DMS79 treated with DMSO at 0.1 percent for 48 hours (cell line): ENCODE data around the gene FN3KRP.

Experiments
- DNase-seq: peaks from one replicate; lab custom pipeline; 2025; lab: John Stamatoyannopoulos, UW

FN3KRP gene

GRCh38 chr17:82709676-82710498, 6.6 kb upstream of the FN3KRP start:
- DNase-seq = no peak

DNA sequence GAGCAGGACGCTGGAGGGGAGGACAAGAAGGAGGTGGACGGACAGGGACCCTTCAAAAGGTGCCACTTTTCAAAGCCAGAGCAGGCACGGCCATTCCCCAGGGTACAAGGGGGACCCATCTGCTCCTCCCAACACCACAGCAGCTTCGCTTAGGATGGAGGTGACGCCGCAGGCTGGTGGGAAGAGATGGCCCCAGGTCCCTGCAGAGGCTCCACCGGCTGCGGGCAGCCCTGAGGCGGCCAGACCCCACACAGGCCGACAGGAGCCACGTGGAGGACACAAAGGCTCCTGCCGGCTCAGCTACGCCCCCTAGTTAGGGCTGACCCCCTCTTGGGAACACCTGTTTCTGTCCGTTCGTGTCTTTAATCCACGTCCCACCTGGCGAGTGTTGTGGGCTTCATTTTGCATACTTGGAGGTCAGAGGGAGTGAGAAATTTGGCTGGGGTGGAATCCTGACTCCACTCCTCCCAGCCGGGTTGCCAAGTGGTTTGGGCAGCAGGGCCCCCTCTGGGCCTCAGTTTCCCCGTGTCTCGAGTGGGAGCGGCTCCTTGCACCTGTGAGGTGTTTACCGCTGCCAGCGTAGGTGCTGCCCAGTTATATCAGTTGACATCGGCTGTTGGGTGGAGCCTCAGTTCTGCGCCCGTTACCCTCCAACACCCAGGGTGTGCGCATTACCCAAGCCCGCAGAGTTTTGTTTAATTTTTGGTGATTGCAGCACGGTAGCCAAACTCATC, 5.8 kb upstream of the FN3KRP start:
- DNase-seq = no peak

DNA sequence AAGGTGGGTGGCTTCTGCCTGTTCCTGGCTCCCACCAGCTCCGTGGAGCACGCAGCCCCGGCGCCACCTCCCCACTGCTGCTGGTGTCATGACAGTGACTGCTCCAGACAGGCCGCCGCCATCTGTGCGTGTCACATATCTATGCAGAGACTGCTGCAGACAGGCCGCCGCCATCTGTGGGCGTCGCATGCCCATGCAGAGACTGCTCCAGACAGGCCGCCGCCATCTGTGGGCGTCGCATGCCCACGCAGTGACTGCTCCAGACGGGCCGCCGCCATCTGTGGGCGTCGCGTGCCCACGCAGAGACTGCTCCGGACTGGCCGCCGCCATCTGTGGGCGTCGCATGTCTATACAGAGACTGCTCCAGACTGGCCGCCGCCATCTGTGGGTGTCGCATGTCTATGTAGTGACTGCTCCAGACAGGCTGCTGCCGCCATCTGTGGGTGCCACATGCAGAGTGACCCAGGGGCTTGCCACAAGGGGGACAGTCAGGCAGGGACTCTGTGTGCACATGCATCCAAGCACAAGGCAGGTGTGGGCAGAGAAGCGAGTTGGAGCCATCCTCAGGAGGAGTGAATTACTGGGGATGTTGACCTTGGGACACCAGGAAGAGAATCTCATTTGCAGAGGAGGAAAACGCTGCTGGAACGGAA, 3.3 kb upstream of the FN3KRP start:
- DNase-seq = no peak

GRCh38 chr17:82718986-82719685, 2.6 kb downstream of the FN3KRP start:
- no peak for DNase-seq

- DNase-seq = no peak
These were observed 3.7 kb downstream of the FN3KRP start for GRCh38 chr17:82720204-82720603.

GRCh38 chr17:82722341-82723013, 6.0 kb downstream of the FN3KRP start:
- DNase-seq = no peak

DNA sequence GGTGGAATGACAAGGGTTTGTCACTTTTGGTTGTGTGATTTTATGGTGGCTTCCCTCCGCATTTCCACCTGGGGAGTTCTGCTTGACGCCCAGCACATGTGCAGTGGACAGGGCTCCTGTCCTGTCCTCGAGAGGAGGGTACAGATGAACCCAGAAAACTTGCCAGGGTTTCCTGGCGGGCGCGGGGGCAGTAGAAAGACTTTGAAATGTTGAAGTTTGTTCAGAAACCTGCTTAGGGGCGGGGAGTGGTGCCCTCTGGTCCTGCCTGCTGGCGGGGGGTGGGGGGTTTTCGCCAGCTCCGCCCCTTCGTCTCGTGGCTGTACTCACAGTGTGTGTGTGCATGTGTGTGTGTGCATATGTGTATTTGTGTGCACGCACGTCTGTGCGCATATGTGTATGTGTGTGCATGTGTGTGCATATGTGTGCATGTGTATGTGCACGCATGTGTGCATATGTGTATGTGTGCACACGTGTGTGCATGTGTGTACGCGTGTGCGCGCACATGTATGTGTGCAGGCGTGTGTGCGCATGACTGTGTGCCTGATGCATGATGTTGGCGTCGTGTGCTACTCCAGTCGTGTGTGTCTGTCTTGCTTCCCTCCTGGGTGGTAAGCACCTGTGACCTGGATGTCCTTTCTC, 6.8 kb downstream of the FN3KRP start:
- no peak for DNase-seq

- DNase-seq = no peak
These were observed 9.9 kb downstream of the FN3KRP start for GRCh38 chr17:82726427-82726826.

DNA sequence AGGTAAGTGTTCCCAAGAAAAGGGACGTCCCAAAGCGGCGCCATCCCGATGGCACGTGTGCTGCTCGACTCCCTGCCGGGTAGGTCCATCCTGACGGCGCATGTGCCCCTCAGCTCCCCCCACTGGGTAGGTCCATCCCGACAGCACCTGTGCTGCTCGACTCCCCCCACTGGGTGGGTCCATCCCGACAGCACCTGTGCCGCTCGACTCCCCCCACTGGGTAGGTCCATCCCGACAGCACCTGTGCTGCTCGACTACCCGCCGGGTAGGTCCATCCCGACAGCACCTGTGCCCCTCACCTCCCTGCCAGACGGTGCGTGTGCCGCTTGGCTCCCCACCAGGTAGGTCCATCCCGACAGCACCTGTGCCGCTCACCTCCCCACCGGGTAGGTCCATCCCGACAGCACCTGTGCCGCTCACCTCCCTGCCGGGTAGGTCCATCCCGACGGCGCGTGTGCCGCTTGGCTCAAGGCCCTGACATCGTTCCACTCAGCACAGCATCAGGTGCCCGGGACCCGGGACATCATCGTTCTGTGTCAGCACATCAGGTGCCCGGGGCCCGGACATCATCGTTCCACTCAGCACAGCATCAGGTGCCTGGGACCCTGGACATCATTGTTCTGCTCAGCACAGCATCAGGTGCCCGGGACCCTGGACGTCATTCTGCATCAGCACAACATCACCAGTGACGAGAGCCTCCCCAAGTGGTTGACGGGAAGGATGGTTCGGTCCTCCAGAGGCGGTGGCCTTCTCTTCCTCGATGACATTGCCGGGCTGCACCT, 13.2 kb downstream of the FN3KRP start:
- no peak for DNase-seq

GRCh38 chr17:82732118-82732743, 15.7 kb downstream of the FN3KRP start:
- no peak for DNase-seq

DNA sequence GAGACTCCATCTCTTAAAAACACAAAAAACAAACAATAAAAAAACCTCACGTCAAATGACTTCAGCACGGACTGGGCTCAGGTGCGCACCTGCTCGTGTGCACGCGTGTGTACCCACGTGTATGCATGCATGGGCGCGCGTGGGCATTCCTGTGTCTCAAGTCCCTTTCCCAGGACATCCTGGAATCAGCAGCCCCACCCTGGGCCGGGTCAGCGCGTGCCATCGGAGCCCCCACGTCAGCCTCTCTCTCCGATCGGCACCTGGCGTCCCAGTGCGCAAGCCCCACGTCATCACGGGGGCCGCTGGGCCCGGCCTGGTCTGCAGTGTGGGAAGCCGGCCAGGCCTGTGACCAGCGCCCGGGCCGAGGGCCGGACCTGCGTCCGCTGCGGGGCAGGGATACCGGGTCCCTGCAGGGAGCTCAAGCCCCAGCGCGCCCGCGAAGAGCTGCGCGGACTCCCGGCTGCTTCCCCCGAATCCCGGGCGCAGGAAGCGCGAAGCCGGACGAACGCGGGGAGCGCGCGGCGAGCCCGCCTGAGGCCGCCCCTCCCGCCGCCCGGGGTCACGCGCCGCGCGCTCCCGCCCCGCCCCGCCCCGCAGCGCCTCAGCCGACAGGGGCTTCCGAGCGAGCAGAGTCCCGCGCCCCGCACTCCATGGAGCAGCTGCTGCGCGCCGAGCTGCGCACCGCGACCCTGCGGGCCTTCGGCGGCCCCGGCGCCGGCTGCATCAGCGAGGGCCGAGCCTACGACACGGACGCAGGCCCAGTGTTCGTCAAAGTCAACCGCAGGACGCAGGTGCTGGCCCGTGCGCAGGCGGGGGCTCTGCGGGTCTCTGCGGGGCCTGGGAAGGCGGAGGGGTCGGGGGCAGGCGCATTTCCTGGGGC, 18.7 kb downstream of the FN3KRP start, which contains the start of gene FN3K:
TSS of gene FN3K (plus strand) at position 629 of the 880 bp plus-strand sequence. CDS start at position 651, 22 bp downstream.
- peak; percentile 20 for DNase-seq

DNA sequence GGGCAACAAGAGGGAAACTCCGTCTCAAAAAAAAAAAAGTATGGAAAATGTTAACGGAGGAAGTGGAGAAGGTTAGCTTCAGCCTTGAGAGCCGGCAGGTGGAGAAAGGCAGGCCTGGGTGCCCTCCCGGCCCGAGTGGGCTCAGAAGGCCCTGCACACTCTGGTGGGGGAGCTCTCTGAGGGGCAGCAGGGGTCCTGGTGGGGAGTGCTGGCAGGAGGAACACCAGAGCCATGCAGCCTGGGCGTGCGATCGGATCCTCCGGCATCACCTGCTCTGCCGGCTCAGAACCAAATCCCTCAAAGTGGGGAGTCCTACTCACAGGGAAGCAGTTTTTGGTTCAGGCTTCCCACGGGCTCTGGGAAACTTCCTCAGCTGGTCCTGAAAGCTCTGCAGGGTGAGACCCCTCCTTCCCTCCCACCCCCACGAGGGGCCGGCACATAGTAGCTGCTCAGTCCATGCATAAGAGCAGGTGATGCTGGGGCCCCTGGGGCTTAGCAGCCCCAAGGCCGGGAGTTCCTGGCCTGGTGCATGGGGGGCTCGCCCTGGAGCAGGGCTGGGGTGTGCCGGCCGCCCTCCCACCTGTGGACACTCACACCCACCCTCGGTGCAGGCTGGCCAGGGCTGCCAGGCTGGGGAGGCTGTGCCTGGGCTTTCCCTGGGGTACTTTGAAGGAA, 20.1 kb downstream of the FN3KRP start:
- DNase-seq = no peak

DNA sequence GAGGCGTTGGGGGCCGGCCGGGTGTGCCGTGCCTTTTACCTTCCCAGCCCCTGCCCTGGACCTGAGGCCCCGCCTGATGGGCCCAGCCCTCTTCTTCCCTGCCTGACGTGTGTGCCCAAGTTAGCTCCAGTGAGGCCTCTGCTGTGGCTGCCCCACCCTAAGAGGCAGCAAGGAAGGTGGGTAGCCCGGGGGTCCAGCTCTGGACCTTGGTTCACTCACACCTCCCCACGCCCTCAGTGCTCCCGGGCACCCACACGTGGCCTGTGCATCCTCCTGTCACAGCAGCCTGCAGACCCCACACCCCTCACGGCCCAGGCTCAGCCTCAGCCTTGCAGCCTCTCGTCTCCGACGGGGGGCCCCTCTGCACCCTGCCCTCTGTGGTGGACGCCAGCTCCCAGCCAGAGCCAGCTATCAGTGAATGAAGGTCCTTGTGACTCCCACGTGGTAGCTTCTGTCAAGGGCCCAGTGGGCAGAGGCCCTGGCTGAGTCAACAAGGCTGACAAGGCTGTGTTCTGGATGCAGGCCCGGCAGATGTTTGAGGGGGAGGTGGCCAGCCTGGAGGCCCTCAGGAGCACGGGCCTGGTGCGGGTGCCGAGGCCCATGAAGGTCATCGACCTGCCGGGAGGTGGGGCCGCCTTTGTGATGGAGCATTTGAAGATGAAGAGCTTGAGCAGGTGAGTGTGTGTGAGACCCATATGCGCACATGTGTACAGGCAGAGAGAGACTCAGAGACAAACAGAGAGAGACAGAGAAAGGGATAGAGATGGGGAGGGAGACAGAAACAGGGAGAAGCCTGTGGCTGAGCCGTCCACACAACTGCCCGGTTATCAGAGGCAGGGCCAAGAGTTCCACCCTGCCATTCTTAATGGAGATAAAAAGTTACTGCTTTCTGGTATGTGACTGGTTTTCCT, 21.7 kb downstream of the FN3KRP start:
- DNase-seq = no peak

- DNase-seq = no peak
These were observed 24.6 kb downstream of the FN3KRP start for GRCh38 chr17:82740906-82741759.

- no peak for DNase-seq
These were observed 27.1 kb downstream of the FN3KRP start for GRCh38 chr17:82743344-82744219.
